ENCODE data around the gene SERPINE1.
"Not testable (repeated sequence)": the region's sequence is repeated elsewhere in the genome, so short reads cannot be mapped to it uniquely, and the experiment has no call there.

- not testable (repeated sequence) for TF ChIP-seq CTCF, POLR2A (IDR thresholded peaks at IDR 0.05)
These were observed 13.8 kb upstream of the SERPINE1 start for GRCh38 chr7:101113140-101113539.

Measured in lower leg skin (tissue), 3 donors.